Loucy (cell line): ENCODE data around the gene MIA.

Experiments
- H2AFZ ChIP-seq: fragments of 200-600 bp; sonication (generic); 2 replicates; pipeline ENCODE4 v1.6.0; 2016; ENCODE audit warnings: antibody characterized with exemption, mild to moderate bottlenecking, low read length, moderate library complexity
- H3F3A ChIP-seq: fragments of 200-600 bp; 2 replicates; pipeline ENCODE4 v1.6.0; 2016; ENCODE audit warnings: antibody characterized with exemption, low read depth, mild to moderate bottlenecking
- H3K27me3 ChIP-seq: fragments of 200-600 bp; sonication (generic); 2 replicates; pipeline ENCODE4 v1.6.1; 2014; ENCODE audit warnings: low read length, mild to moderate bottlenecking; ENCODE audit not compliant: insufficient read depth, poor library complexity, severe bottlenecking
- H3K36me3 ChIP-seq: fragments of 200-600 bp; sonication (generic); 2 replicates; pipeline ENCODE4 v1.6.1; 2016; ENCODE audit warnings: low read length; ENCODE audit not compliant: insufficient read depth
- H3K4me1 ChIP-seq: fragments of 200-600 bp; sonication (generic); 2 replicates; pipeline ENCODE4 v1.5.1; 2014; ENCODE audit warnings: low read length, mild to moderate bottlenecking; ENCODE audit not compliant: insufficient read depth, poor library complexity, severe bottlenecking
- H3K4me2 ChIP-seq: fragments of 200-600 bp; sonication (generic); 2 replicates; pipeline ENCODE4 v1.6.0; 2014; ENCODE audit warnings: antibody characterized with exemption, low read length, low read depth, mild to moderate bottlenecking; ENCODE audit not compliant: poor library complexity, severe bottlenecking
- H3K4me3 ChIP-seq: fragments of 200-600 bp; sonication (generic); 2 replicates; pipeline ENCODE4 v1.5.1; 2014; ENCODE audit warnings: low read length, mild to moderate bottlenecking, mixed read lengths; ENCODE audit not compliant: poor library complexity, severe bottlenecking
- H3K79me2 ChIP-seq: fragments of 200-600 bp; sonication (generic); 2 replicates; pipeline ENCODE4 v1.6.1; 2014; ENCODE audit warnings: low read length; ENCODE audit not compliant: insufficient read depth
- H3K9ac ChIP-seq: fragments of 200-600 bp; sonication (generic); 2 replicates; pipeline ENCODE4 v1.6.0; 2014; ENCODE audit warnings: mild to moderate bottlenecking, low read depth, low read length, moderate library complexity; ENCODE audit not compliant: poor library complexity, severe bottlenecking
- H3K9me2 ChIP-seq: fragments of 200-600 bp; sonication (generic); replicated peaks from 2 replicates; pipeline ENCODE4 v1.6.1; 2016; ENCODE audit warnings: low read depth, low read length, mixed read lengths
- H3K9me3 ChIP-seq: fragments of 200-600 bp; sonication (generic); 2 replicates; pipeline ENCODE4 v1.6.1; 2014; ENCODE audit warnings: mild to moderate bottlenecking, antibody characterized with exemption, low read length, low read depth; ENCODE audit not compliant: insufficient read depth
- H4K20me1 ChIP-seq: fragments of 200-600 bp; sonication (generic); 2 replicates; pipeline ENCODE4 v1.6.0; 2014; ENCODE audit warnings: antibody characterized with exemption, low read length, mild to moderate bottlenecking; ENCODE audit not compliant: insufficient read depth, poor library complexity, severe bottlenecking
- EZH2phosphoT487 ChIP-seq: fragments of 200-600 bp; IDR thresholded peaks from 2 replicates; pipeline ENCODE4 v1.6.1; 2018; ENCODE audit warnings: antibody characterized with exemption, mild to moderate bottlenecking, moderate library complexity, borderline replicate concordance
- TF ChIP-seq, protein P1 (sequence below): fragments of 200-600 bp; sonication (generic); conservative IDR thresholded peaks from 2 replicates; pipeline ENCODE4 v1.5.1; 2014; ENCODE audit warnings: mild to moderate bottlenecking, antibody characterized with exemption, low read length

Gene MIA

DNA sequence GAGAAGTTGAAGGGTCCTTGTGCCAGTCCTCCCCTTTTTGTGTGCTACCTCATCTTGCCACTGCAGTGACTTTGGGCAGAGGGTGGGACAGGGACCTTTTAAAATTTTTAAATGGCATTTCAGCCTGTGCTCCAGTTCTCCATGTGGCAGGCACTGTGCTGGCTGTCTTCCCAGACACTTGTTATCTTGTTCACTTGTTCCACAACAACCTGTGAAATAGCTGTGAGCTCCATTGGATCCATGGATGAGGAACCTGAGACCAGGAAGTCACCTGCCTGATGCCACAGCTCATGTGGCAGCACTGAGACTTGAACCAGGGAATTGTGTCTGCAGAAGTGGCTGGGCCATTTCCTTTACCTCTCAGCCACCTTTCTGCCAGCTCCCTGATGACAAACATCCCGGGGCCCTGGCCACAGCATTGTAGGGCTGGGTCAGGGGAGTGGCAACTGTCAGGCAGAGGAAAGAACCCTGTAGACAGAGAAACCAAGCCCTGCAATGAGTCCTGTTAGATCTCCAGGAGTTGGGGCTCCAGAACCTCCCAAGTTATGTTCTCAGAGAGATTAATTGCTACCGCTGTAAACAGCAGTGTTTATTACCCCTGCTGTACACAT lies 30.0 kb downstream of the MIA start:
- peaks cover 59% of the 10 kb centered on the region for H3K4me1 ChIP-seq

DNA sequence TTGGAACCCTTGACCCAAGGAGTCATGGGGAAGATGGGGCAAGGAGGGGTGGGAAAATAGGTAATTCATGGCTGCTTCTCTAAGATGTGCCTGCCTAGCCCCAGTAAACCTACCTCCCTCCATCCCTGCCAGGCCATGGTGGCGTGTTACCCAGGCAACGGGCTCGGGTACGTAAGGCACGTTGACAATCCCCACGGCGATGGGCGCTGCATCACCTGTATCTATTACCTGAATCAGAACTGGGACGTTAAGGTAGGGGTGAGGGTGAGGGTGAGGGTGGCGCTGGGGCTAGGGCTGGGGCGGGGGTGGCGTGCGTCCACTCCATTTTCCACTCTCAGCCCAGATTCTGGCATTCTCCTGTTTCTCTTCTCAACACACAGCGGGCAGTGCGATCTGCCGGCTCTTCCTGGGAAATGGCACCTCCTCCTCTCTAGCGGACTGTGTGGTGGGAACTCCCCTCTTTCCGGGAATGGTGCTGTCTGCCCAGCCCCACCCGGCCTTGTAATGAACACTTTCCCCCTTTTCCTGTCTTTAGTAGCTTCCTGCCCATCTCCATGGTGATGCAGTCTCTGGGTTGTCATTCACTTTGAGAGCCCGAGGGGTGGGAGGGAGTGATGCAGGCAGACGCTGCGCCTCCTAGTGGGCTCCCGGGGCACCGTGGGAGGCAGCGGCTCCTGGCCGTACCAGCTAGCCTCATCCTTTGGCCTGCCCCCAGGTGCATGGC lies 31.3 kb downstream of the MIA start:
- H3K9ac ChIP-seq: no peak overlapping the region
- H3K79me2 ChIP-seq: peaks cover 71% of the 10 kb centered on the region
- TF ChIP-seq, protein P1, sequence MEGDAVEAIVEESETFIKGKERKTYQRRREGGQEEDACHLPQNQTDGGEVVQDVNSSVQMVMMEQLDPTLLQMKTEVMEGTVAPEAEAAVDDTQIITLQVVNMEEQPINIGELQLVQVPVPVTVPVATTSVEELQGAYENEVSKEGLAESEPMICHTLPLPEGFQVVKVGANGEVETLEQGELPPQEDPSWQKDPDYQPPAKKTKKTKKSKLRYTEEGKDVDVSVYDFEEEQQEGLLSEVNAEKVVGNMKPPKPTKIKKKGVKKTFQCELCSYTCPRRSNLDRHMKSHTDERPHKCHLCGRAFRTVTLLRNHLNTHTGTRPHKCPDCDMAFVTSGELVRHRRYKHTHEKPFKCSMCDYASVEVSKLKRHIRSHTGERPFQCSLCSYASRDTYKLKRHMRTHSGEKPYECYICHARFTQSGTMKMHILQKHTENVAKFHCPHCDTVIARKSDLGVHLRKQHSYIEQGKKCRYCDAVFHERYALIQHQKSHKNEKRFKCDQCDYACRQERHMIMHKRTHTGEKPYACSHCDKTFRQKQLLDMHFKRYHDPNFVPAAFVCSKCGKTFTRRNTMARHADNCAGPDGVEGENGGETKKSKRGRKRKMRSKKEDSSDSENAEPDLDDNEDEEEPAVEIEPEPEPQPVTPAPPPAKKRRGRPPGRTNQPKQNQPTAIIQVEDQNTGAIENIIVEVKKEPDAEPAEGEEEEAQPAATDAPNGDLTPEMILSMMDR: peak; percentile 84
- no peak for TF ChIP-seq EZH2phosphoT487
- peak overlapping the region; percentile 87 for H3K4me2 ChIP-seq
- H3K27me3 ChIP-seq: no peaks in the 10 kb centered on the region
- H3K4me1 ChIP-seq: peaks cover 48% of the 10 kb centered on the region
- H3K9me3 ChIP-seq: no peaks in the 10 kb centered on the region
- peaks cover 68% of the 10 kb centered on the region for H4K20me1 ChIP-seq
- no peaks in the 10 kb centered on the region for H3F3A ChIP-seq
- peak overlapping the region; percentile 21 for H3K4me3 ChIP-seq
- H3K36me3 ChIP-seq: peaks cover 18% of the 10 kb centered on the region; the same call in 1 of the 2 replicates
- H3K9me2 ChIP-seq: no peaks in the 10 kb centered on the region
- H2AFZ ChIP-seq: no peak overlapping the region

More for the DNA sequence above, 30.0 kb downstream of the MIA start:
- H3K9me2 ChIP-seq: no peaks in the 10 kb centered on the region
- H3K36me3 ChIP-seq: peaks cover 18% of the 10 kb centered on the region; the same call in 1 of the 2 replicates
- peak overlapping the region; percentile 94 for H3K9ac ChIP-seq
- H3F3A ChIP-seq: no peaks in the 10 kb centered on the region
- H3K27me3 ChIP-seq: no peaks in the 10 kb centered on the region
- peak overlapping the region; percentile 87 for H3K4me2 ChIP-seq
- H4K20me1 ChIP-seq: peaks cover 80% of the 10 kb centered on the region
- peak overlapping the region; percentile 96 for H3K4me3 ChIP-seq
- peaks cover 83% of the 10 kb centered on the region for H3K79me2 ChIP-seq
- TF ChIP-seq, protein P1: no peak
- TF ChIP-seq EZH2phosphoT487: no peak
- no peaks in the 10 kb centered on the region for H3K9me3 ChIP-seq
- no peak overlapping the region for H2AFZ ChIP-seq

DNA sequence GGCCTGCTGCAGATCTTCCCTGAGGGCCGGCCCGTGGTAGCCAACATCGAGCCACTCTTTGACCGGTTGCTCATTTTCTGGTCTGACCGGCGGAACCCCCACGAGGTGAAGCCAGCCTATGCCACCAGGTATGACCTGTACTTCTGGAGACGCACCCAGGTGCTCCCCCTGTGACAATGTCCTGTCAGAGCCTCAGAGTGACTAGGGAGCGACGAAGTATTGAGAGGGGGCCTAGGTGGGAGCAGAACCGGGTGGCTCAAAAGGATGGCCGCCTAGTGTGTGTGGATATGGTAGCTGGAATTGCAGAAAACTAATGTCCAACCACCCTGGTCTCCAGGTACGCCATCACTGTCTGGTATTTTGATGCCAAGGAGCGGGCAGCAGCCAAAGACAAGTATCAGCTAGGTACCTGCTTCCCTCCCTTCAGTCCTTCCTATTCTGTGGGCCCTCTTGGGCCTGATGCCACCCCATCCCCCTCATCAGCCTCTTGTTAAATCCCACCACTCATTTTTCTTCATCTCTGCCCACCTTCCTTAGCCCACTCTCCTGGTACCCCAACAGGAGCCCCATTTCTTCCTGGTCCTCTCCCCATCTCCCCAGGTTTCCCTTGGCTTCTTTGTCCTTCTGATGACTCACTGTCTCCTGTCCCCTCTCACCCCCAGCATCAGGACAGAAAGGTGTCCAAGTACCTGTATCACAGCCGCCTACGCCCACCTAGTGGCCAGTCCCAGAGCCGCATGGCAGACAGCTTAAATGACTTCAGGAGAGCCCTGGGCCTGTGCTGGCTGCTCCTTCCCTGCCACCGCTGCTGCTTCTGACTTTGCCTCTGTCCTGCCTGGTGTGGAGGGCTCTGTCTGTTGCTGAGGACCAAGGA lies 32.1 kb downstream of the MIA start:
- Histone ChIP-seq H3K27me3 (no peaks in the 10 kb centered on the region), H3F3A (no peaks in the 10 kb centered on the region), H3K4me3 (peak overlapping the region; percentile 21), H4K20me1 (peaks cover 60% of the 10 kb centered on the region), H3K9me3 (no peaks in the 10 kb centered on the region), H3K9me2 (no peaks in the 10 kb centered on the region), H3K36me3 (peaks cover 18% of the 10 kb centered on the region; the same call in 1 of the 2 replicates), H3K79me2 (peaks cover 63% of the 10 kb centered on the region), H3K4me2 (peak overlapping the region; percentile 87), H3K9ac (no peak overlapping the region), H3K4me1 (peaks cover 41% of the 10 kb centered on the region), H2AFZ (no peak overlapping the region)
- TF ChIP-seq EZH2phosphoT487: no peak
- TF ChIP-seq, protein P1: peak; percentile 43
